Pulmonary artery endothelial cell (primary cell): ENCODE data around the gene BRD9. TPM values are rescaled to one million over a fixed set of nuclear protein-coding genes. Genes with fewer than 3 reads are reported as not detected.
"Not testable (repeated sequence)": the region's sequence is repeated elsewhere in the genome, so short reads cannot be mapped to it uniquely, and the experiment has no call there.

Experiments used
- DNase-seq: peaks from one replicate; pipeline ENCODE4 v3.0.0-alpha.2; 2011; ENCODE audit warnings: low read depth, low spot score
- total RNA-seq: library from RNA; depleted of rRNA; stranded (reverse); fragments of >200 nt; gene quantifications from 2 replicates; pipeline ENCODE4 v1.2.3, GENCODE V29; 2014

BRD9 gene
- total RNA-seq, result 50.6 and 54.9 TPM in 2 replicates

GRCh38 chr5:892394-893136 lies at the start of gene BRD9, which contains the start of gene TRIP13:
BRD9 (minus strand) TSS chr5:892801; CDS start chr5:892657, 144 bp downstream.
TRIP13 (plus strand) TSS chr5:892884; CDS start chr5:892999, 115 bp downstream.
- no peak for DNase-seq

GRCh38 chr5:940741-941140 lies 48.1 kb upstream of the BRD9 start:
- DNase-seq, result not testable (repeated sequence)

GRCh38 chr5:939368-939767 lies 46.8 kb upstream of the BRD9 start:
- no peak for DNase-seq

GRCh38 chr5:937151-937924 lies 44.7 kb upstream of the BRD9 start:
- no peak for DNase-seq

GRCh38 chr5:936149-937144 lies 43.8 kb upstream of the BRD9 start:
- DNase-seq, result no peak

GRCh38 chr5:935510-936084 lies 43.0 kb upstream of the BRD9 start:
- no peak for DNase-seq

- not testable (repeated sequence) for DNase-seq
These were observed 41.9 kb upstream of the BRD9 start for GRCh38 chr5:934381-934967.

- not testable (repeated sequence) for DNase-seq
These were observed 41.4 kb upstream of the BRD9 start for GRCh38 chr5:933951-934350.

- no peak for DNase-seq
These were observed 40.8 kb upstream of the BRD9 start for GRCh38 chr5:933251-933861.

- DNase-seq, result no peak
These were observed 40.1 kb upstream of the BRD9 start for GRCh38 chr5:932628-933250.

GRCh38 chr5:932151-932627 lies 39.6 kb upstream of the BRD9 start:
- no peak for DNase-seq

GRCh38 chr5:931570-932145 lies 39.1 kb upstream of the BRD9 start:
- DNase-seq, result no peak

GRCh38 chr5:930866-931265 lies 38.3 kb upstream of the BRD9 start:
- DNase-seq, result no peak

GRCh38 chr5:929596-929995 lies 37.0 kb upstream of the BRD9 start:
- DNase-seq, result no peak

GRCh38 chr5:929182-929581 lies 36.6 kb upstream of the BRD9 start:
- DNase-seq, result not testable (repeated sequence)

- no peak for DNase-seq
These were observed 34.8 kb upstream of the BRD9 start for GRCh38 chr5:927172-928015.

GRCh38 chr5:926417-927171 lies 34.0 kb upstream of the BRD9 start:
- DNase-seq, result no peak
